ENCODE measurements around the gene TPCN1. TPM values are rescaled to one million over a fixed set of nuclear protein-coding genes. Genes with fewer than 3 reads are reported as not detected.

TPCN1 gene
- total RNA-seq, 1 experiment from 2014 or later, result 18.8 TPM

DNA sequence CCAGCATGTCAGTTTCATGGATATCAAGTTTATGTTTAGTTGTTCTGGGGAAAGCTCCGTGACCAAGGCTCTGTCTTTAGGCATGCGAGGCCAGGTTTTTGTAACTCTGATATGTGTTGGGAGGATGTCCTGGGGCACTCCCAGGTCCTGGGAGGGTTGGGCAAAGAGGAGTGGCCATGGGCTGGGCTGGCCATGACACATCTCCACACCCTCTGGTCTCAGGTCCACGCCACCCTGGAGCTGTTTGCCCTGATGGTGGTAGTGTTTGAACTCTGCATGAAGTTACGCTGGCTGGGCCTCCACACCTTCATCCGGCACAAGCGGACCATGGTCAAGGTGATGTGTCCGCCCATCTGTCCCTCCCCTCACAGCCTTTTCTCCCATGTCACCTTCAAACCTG is 46.4 kb downstream of the TPCN1 start:
- BruUV-seq (replicated peaks), result no TSS peak
- TF ChIP-seq CTCF (conservative IDR thresholded peaks at IDR 0.05; ENCODE audit: low read depth, low read length), result no peak
- TF ChIP-seq EZH2 (IDR thresholded peaks at IDR 0.05; ENCODE audit: borderline replicate concordance, low read depth, low read length, poor library complexity, severe bottlenecking), result no peak
- DNase-seq (ENCODE audit: low spot score), result no peak
- ChIA-PET POLR2A (ENCODE audit: low non-redundant PET) (no interaction called here), CTCF (no interaction called here)
- Histone ChIP-seq H3K36me3 (ENCODE audit: insufficient read depth, low read length, poor library complexity, severe bottlenecking) (no peaks in the 10 kb centered on the region), H3K4me1 (ENCODE audit: insufficient read depth, low read length, poor library complexity, severe bottlenecking) (no peaks in the 10 kb centered on the region), H3K27ac (ENCODE audit: low read depth, low read length, poor library complexity, severe bottlenecking) (no peak overlapping the region), H3K9me3 (ENCODE audit: low read depth, low read length, poor library complexity, severe bottlenecking) (no peaks in the 10 kb centered on the region), H3K27me3 (replicated peaks; ENCODE audit: insufficient read depth, low read depth, low read length, poor library complexity) (no peaks in the 10 kb centered on the region), H3K4me3 (ENCODE audit: low read depth, low read length, poor library complexity, severe bottlenecking) (no peak overlapping the region)
- intact Hi-C loops (cut with micrococcal nuclease; ENCODE audit: unreplicated experiment), result no loop called here

DNA sequence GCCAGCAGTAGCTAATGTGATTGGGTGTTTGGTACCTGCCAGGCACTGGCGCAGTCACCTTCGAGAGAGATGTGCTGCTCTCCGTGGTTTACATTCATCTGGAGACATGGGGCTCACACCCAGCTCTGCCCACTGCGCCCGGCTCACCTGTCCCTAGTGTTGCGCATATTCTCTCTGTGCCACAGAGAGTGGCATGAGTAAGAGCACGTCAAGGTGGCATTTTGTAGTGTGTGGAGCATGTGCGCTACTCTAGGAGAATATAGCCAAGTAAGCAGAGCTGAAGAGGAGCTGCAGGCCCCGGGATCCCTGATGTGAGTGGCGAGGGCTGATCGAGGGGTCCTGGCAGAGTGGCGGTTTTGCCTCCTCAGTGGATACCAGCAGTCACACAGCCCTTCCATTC is 46.9 kb downstream of the TPCN1 start:
- Histone ChIP-seq H3K4me1 (ENCODE audit: insufficient read depth, low read length, poor library complexity, severe bottlenecking) (no peaks in the 10 kb centered on the region), H3K27ac (ENCODE audit: low read depth, low read length, poor library complexity, severe bottlenecking) (no peak overlapping the region), H3K4me3 (ENCODE audit: low read depth, low read length, poor library complexity, severe bottlenecking) (no peak overlapping the region), H3K36me3 (ENCODE audit: insufficient read depth, low read length, poor library complexity, severe bottlenecking) (no peaks in the 10 kb centered on the region), H3K9me3 (ENCODE audit: low read depth, low read length, poor library complexity, severe bottlenecking) (no peaks in the 10 kb centered on the region), H3K27me3 (replicated peaks; ENCODE audit: insufficient read depth, low read depth, low read length, poor library complexity) (no peaks in the 10 kb centered on the region)
- TF ChIP-seq CTCF (conservative IDR thresholded peaks at IDR 0.05; ENCODE audit: low read depth, low read length), result no peak
- TF ChIP-seq EZH2 (IDR thresholded peaks at IDR 0.05; ENCODE audit: borderline replicate concordance, low read depth, low read length, poor library complexity, severe bottlenecking), result no peak
- BruUV-seq (replicated peaks), result no TSS peak
- no peak for DNase-seq (ENCODE audit: low spot score)
- CTCF ChIA-PET, result no interaction called here
- POLR2A ChIA-PET (ENCODE audit: low non-redundant PET), result no interaction called here
- intact Hi-C loops (cut with micrococcal nuclease; ENCODE audit: unreplicated experiment), result no loop called here

DNA sequence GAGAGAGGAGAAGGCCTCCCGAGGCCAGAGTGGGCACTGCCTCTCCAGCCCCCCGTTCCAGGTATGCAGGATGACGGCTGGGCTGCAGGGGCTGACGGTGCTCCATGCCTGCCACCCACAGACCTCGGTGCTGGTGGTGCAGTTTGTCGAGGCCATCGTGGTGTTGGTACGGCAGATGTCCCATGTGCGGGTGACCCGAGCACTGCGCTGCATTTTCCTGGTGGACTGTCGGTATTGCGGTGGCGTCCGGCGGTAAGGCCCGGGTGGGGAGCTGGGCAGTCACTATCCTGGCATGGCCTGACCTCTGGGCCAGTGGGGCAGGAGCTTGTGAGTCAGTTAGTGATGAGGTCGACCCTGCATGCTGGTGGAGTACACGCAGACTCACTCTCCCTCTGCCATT is 47.4 kb downstream of the TPCN1 start:
- no peak for TF ChIP-seq EZH2 (IDR thresholded peaks at IDR 0.05; ENCODE audit: borderline replicate concordance, low read depth, low read length, poor library complexity, severe bottlenecking)
- no peak for TF ChIP-seq CTCF (conservative IDR thresholded peaks at IDR 0.05; ENCODE audit: low read depth, low read length)
- intact Hi-C loops (cut with micrococcal nuclease; ENCODE audit: unreplicated experiment), result no loop called here
- Histone ChIP-seq H3K27ac (ENCODE audit: low read depth, low read length, poor library complexity, severe bottlenecking) (no peak overlapping the region), H3K9me3 (ENCODE audit: low read depth, low read length, poor library complexity, severe bottlenecking) (no peaks in the 10 kb centered on the region), H3K36me3 (ENCODE audit: insufficient read depth, low read length, poor library complexity, severe bottlenecking) (no peaks in the 10 kb centered on the region), H3K27me3 (replicated peaks; ENCODE audit: insufficient read depth, low read depth, low read length, poor library complexity) (no peaks in the 10 kb centered on the region), H3K4me3 (ENCODE audit: low read depth, low read length, poor library complexity, severe bottlenecking) (no peak overlapping the region), H3K4me1 (ENCODE audit: insufficient read depth, low read length, poor library complexity, severe bottlenecking) (no peaks in the 10 kb centered on the region)
- no peak for DNase-seq (ENCODE audit: low spot score)
- POLR2A ChIA-PET (ENCODE audit: low non-redundant PET), result no interaction called here
- CTCF ChIA-PET, result no interaction called here
- BruUV-seq (replicated peaks), result no TSS peak
